RPMI8226 (cell line): ENCODE results near the gene HIKESHI.

Experiments
- DNase-seq: peaks from one replicate; pipeline ENCODE4 v3.0.0-alpha.2; 2015

HIKESHI gene

DNA sequence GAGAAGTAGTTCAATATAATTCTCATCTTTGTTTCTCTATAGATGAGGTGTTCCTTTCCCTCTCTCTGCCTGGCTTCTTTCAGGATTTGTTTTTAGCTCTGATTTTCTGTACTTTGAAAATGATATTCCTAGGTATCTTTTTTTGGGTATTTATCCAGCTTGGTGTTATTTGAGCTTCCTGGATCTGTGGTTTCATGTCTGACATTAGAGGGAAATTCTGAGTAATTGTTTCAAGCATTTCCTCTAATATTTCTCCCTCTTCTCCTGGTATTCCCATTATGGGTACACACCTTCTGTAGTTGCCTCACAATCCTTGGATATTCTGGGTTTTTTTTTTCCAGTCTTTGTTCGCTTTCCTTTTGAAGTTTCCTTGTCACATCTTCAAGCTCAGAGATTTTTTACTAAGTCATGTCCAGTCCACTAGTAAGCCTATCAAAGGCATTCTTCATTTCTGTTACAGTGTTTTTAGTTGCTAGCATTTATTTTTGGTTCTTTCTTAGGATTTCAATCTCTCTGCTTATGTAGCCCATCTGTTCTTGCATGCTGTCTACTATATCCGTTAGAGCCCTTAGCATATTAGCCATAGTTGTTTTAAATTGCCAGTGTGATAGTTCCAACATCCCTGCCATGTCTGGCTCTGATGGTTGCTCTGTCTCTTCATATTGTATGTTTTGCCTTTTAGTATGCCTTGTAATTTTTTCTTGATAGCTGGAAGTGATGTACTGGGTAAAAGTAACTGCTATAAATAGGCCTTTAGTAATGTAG, 78.4 kb downstream of the HIKESHI start:
- no peak for DNase-seq

DNA sequence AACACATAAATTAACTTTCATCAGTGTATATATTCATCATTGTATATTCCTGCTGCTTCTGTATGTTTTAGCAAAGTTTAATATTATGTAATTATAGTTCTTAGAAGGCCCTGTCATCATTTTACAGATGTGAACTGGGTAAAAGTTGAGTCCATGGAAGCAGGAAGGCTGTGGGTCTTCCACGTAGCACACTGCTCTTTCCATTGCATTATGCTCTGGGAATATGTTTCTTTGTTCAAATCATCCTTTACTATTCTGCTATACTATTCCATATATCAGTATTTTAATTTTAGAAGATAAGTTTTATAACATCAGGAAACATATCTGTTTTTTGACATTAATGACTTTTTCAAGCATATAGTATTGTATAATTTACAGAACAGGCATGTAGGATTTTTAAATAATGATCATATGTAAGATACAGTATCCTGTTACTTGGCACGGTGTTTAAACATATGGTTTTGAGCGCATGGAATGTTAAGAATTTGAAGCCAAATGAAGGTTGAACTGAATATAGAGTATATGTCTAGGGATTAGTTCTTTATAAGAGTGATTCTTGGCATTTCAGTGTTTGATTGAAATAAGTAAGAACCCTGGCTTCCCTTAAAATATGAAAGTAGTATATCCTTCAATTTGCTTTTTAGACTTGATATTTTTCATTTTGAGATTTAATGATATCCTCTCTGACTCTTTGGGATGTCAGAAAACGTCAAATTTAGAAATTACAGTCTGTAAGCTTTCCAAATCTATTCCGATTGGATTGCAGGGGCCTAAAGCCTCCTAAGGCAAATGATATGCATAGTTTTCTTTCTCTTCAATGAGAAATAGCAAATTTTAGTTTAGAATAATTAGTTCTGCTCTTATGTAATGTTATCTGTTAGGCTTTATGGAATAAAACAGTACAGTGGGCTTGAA, 81.3 kb downstream of the HIKESHI start:
- no peak for DNase-seq

DNA sequence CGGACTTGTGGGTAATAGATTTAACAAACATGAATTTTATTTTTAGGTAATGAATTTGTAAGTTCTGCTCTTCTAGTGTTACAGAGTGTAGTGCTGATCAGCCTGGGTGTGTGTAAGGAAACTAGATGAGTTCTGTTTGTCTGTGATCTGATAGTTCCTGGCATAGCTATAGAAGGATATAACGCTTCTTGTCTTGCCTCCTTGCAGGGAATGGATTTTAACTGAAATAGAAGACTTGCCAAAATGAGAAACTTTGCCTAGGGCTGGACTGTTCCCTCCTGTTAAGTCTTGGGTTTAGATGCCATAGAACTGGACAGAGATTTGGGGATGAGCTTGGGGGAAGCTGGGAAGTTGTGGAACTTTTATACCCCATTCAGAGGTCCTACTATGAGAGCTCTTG, 84.2 kb downstream of the HIKESHI start:
- no peak for DNase-seq

DNA sequence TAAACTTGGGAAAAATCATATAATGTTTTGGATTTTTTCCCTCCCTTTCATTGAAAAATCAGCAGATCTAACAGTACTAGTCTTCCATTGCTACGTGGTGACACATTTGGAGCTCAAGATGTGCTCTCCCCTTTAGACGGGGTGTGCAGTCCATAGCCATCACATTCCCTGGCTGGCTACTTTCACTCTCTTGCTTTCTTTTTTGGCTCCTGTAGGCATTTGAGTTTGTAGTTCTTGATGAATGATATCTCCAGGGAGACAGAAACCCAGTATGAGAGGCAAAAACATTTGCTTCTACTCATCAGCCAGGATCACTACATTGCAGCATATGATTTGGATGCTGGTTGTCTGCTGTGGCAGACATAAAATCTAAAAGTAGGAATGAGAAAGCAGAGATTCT, 84.7 kb downstream of the HIKESHI start:
- DNase-seq = no peak

DNA sequence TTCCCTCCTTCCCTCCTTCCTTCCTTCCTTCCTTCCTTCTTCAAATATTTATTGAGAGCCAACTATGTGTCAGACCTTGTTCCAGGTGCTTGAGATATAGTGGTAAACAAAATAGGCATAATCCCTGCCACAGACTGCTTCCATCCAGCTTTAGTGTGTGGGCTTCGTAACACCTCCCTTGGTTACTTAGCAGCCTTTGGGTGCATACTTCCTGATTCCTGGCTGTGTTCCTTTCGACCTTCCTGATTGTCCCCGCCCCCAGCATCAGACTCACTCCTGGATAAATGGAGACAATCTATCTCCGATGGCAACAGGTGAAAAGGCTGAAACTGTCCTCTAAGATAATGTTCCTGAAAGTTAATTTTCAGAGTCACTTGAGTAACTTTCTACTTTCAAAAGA, 86.2 kb downstream of the HIKESHI start:
- DNase-seq = no peak

DNA sequence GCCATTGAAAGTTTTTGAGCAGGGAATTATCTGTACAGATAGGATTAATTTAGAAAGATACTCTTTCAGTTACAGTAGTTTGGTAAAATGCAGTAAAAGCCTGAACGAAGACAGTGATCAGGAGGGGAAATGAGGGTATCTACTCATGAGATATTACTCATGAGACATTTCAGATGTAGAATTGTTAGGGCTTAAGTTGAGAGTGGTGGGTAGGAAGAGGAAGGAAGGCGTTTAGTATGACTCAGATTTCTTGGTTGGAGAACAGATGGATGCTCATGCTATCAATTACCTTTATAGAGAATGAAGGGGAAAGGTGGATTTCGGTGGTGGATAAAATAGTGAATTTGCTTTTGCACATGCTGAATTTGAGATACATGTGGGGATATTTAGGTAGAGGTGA, 88.4 kb downstream of the HIKESHI start:
- DNase-seq = no peak

DNA sequence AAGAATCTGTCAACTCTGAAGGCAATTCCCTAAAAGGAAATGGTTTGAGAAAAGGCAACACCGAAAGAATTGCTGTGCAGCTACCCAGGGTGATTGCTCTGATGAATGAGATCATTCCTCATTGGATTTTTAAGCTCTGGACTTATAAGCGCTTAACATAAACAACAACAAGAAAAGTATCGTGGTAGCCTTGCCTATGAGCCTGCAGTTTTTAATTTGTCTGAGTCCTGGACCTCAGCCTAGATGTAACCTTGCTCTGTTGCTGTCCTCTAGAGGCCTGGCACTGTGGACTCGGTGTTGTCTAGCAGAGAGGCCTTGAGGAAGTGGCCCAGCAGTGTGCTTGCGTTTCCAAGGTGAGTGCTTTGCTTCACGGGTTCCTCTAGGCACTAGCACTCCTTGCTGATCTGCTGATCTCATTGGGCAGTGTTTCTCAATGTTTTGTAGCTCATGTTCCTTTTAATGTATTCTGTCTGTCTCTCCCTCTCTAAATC, 93.1 kb downstream of the HIKESHI start:
- DNase-seq = no peak
